ENCODE measurements around the gene TBC1D1.

The TBC1D1 gene

DNA sequence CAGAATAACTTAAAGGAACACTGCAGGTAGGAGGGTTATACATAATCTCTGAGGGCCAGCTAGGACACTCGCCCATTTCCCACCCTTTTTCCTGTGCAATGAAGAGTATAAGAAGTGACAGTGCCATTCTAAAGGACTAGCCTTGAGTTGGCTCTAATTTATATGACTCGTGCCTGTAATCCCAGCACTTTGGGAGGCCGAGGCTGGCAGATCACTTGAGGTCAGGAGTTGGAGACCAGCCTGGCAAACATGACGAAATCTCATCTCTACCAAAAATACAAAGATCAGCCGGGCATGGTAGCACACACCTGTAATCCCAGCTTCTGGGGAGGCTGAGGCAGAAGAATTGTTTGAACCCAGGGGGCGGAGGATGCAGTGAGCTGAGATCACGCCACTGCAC, 4.4 kb downstream of the TBC1D1 start:
- no peak for TF ChIP-seq Cebpa-rat (IDR thresholded peaks at IDR 0.05)
- H3K27ac ChIP-seq = no peak overlapping the region
- H3K27me3 ChIP-seq = peaks cover 0 to 6% (median 0%) of the 10 kb centered on the region in 11 experiments; a peak in 9 of 22 replicates
- H3K4me1 ChIP-seq = peaks cover 25 to 37% (median 30%) of the 10 kb centered on the region in 10 experiments
- no peak overlapping the region for H3K9ac ChIP-seq
- no peak overlapping the region for H3K4me3 ChIP-seq
- H3K36me3 ChIP-seq = peaks cover 0 to 40% (median 21%) of the 10 kb centered on the region in 11 experiments; a peak in 15 of 22 replicates
- H3K4me2 ChIP-seq = no peak overlapping the region
- H4K20me1 ChIP-seq = peaks cover 0 to 11% (median 0%) of the 10 kb centered on the region in 11 experiments; a peak in 2 of 22 replicates
- H3K9me3 ChIP-seq (replicated peaks in 1 of 11) = peaks cover 0 to 11% (median 0%) of the 10 kb centered on the region in 11 experiments; a peak in 5 of 22 replicates

DNA sequence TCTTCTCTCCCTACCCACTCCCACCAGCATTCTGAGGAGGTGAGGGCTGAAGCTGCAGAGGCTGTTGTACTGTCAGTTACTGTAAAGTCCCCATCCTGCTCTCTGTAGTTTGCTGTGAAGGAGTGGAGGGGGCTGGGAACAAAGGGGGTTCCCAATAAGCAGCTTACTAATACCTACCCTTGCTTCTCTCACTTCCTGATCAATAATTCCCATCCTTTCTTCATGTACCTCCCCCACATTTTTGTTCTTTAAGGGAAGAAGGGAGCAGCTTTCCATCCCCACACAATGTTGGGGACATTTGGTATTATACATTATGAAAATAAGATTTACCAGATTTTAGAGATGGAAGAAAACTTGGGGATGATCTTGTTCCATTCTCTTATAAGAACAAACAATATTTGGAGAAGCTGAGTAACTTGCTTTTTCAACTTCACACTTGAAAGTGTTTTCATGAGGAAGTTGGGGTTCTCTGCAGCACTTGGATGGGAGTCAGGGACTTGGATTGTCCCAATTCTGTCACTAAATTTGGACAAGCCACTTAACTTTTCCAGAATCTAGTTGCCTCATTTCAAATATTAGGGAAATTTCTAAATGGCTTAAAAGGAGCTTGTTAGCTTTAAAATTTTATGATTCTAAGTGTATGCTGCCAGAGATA, 5.4 kb downstream of the TBC1D1 start:
- no peaks in the 10 kb centered on the region for H3K27me3 ChIP-seq
- peak overlapping the region in 5 of 11 experiments; percentile 16 to 57 (median 25); a peak in 6 of 22 replicates for H3K4me2 ChIP-seq
- peaks cover 0 to 11% (median 0%) of the 10 kb centered on the region in 11 experiments; a peak in 2 of 22 replicates for H4K20me1 ChIP-seq
- no peak overlapping the region for H3K4me3 ChIP-seq
- H3K36me3 ChIP-seq = peaks cover 0 to 42% (median 21%) of the 10 kb centered on the region in 11 experiments; a peak in 15 of 22 replicates
- no peak overlapping the region for H3K27ac ChIP-seq
- H3K9me3 ChIP-seq (replicated peaks in 1 of 11) = peaks cover 0 to 11% (median 0%) of the 10 kb centered on the region in 11 experiments; a peak in 5 of 22 replicates
- no peak for TF ChIP-seq Cebpa-rat (IDR thresholded peaks at IDR 0.05)
- H3K4me1 ChIP-seq = peaks cover 26 to 44% (median 32%) of the 10 kb centered on the region in 10 experiments
- H3K9ac ChIP-seq = no peak overlapping the region

DNA sequence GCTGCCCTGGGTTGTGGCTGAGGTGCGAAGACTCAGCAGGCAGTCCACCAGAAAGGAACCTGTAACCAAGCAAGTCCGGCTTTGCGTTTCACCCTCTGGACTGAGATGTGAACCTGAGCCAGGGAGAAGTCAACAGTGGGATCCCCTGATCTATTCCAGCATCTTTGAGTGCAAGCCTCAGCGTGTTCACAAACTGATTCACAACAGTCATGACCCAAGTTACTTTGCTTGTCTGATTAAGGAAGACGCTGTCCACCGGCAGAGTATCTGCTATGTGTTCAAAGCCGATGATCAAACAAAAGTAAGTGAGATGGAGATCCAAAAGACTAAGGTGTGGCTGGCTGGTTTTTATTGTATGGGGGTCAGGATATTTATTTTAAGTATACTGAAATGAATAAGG, 11.3 kb downstream of the TBC1D1 start:
- H3K4me2 ChIP-seq = peak overlapping the region in 5 of 11 experiments; percentile 19 to 29 (median 26); a peak in 6 of 22 replicates
- no peak overlapping the region for H3K9ac ChIP-seq
- peaks cover 0 to 11% (median 0%) of the 10 kb centered on the region in 11 experiments; a peak in 5 of 22 replicates for H3K9me3 ChIP-seq (replicated peaks in 1 of 11)
- H3K27me3 ChIP-seq = no peaks in the 10 kb centered on the region
- peaks cover 0 to 21% (median 9%) of the 10 kb centered on the region in 10 experiments; a peak in 10 of 20 replicates for H3K4me1 ChIP-seq
- no peak overlapping the region for H3K27ac ChIP-seq
- H4K20me1 ChIP-seq = peaks cover 0 to 12% (median 0%) of the 10 kb centered on the region in 11 experiments; a peak in 6 of 22 replicates
- no peak overlapping the region for H3K4me3 ChIP-seq
- peaks cover 0 to 82% (median 62%) of the 10 kb centered on the region in 11 experiments; a peak in 19 of 22 replicates for H3K36me3 ChIP-seq
- no peak for TF ChIP-seq Cebpa-rat (IDR thresholded peaks at IDR 0.05)

DNA sequence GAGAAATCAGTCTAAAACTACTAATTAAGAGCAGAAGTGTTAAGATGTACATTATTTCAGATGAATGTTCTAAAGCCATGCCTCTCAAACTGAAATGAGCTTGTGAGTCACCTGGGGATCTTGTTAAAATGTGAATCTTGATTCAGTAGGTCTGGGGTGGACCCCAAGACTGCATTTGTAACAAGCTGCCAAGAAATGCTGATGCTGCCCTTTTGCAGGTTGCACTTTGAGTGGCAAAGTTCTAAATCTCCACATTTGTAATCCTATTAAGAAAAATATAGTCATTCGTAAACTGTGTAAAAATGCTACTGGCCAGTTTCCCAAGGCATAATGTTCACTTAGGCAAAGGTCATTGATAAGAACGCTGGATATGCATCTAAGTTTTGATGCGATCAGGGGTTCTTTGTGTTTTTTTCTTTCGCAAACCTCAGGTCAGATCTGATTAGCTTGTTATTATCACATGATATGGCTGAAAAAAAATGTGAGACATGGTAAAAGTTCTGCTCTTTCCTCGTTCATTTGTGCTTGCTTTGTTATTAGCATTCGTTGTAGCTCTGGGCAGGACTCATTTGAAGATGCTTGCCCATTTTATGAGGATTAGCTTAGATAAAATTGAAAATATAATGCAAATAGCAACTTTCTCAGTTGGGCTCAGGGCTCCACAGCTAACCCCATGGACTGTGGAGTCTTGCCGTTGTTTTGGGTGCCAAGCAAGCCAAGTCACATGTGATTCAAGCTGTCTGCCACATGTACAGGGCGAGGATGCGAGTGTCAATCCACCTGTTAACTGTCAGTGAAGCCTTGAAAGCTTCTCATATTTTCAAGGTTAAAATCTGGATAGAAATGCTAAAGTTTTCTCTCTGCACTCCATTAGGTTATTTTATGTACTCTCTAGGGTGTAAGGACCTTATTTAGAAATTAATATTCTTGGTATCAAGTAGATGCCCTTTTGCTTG, 12.1 kb downstream of the TBC1D1 start:
- no peak overlapping the region for H3K4me2 ChIP-seq
- peaks cover 0 to 21% (median 9%) of the 10 kb centered on the region in 10 experiments; a peak in 11 of 20 replicates for H3K4me1 ChIP-seq
- H3K27me3 ChIP-seq = no peaks in the 10 kb centered on the region
- peaks cover 0 to 87% (median 62%) of the 10 kb centered on the region in 11 experiments; a peak in 19 of 22 replicates for H3K36me3 ChIP-seq
- no peak overlapping the region for H3K4me3 ChIP-seq
- no peak overlapping the region for H3K9ac ChIP-seq
- TF ChIP-seq Cebpa-rat (IDR thresholded peaks at IDR 0.05) = no peak
- no peak overlapping the region for H3K27ac ChIP-seq
- peaks cover 0 to 16% (median 0%) of the 10 kb centered on the region in 11 experiments; a peak in 5 of 22 replicates for H4K20me1 ChIP-seq
- H3K9me3 ChIP-seq (replicated peaks in 1 of 11) = peaks cover 0 to 11% (median 0%) of the 10 kb centered on the region in 11 experiments; a peak in 5 of 22 replicates

DNA sequence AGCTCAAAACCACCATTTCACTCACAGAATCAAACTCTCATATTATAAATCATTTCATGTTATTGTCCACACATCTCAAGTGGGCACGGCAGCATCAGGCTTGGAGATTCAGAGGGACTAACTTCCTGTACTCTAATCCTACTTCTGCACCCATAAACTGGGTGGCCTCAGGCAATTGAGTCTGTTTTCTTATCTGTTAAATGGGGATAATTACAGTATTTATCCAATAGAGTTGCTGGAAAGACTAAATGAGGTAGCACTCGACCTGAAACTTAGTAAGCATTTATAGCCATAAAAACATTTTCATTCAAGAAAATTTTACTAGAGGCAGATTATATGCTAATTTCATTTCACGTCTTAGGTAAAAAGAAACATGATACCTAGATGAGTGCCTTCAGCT, 13.0 kb downstream of the TBC1D1 start:
- no peak overlapping the region for H3K27ac ChIP-seq
- peaks cover 4 to 21% (median 11%) of the 10 kb centered on the region in 10 experiments; a peak in 11 of 20 replicates for H3K4me1 ChIP-seq
- H3K4me2 ChIP-seq = no peak overlapping the region
- peaks cover 0 to 87% (median 55%) of the 10 kb centered on the region in 11 experiments; a peak in 19 of 22 replicates for H3K36me3 ChIP-seq
- peaks cover 0 to 23% (median 0%) of the 10 kb centered on the region in 11 experiments; a peak in 5 of 22 replicates for H4K20me1 ChIP-seq
- no peak overlapping the region for H3K9ac ChIP-seq
- no peak overlapping the region for H3K4me3 ChIP-seq
- peaks cover 0 to 11% (median 0%) of the 10 kb centered on the region in 11 experiments; a peak in 5 of 22 replicates for H3K9me3 ChIP-seq (replicated peaks in 1 of 11)
- no peaks in the 10 kb centered on the region for H3K27me3 ChIP-seq
- no peak for TF ChIP-seq Cebpa-rat (IDR thresholded peaks at IDR 0.05)

DNA sequence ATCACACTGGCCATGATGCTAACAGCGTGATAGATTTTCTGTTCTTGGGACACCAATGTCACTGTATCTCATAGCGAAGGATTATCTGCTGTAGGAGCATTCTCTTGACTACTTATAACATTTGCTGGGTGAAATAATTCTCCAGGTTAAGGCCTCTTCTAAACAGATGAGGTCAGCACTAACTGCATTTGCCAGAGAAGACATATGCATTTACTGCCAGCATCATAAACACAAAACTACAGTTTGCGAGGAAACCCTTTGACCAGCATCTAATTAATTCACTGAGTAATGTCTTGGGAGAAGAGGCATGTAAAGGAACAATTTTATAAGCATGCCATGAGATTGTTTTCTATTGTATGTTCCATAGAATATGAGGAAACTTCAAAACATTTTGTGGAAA, 13.9 kb downstream of the TBC1D1 start:
- no peak overlapping the region for H3K27ac ChIP-seq

DNA sequence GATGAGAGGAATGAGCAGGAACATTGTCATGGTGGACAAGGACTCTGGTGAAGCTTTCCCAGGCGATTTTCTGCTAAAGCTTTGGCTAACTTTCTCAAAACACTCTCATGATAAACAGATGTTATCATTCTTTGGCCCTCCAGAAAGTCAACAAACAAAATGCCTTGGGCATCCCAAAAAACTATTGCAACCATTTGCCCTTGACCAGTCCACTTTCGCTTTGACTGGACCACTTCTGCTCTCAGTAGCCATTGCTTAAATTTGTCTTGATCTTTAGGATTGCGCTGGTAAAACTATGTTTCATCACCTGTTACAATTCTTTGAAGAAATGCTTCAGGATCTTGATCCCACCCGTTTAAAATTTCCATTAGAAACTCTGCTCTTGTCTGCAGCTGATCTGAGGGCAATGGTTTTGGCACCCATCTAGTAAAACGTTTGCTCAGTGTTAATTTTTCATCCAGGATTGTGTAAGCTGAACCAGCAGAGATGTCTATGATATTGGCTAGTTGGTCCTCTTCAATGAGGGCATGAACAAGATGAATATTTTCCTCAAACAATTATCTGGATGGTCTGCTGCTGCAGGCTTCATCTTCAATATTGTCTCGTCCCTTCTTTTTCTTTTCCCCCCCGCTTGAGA, 14.8 kb downstream of the TBC1D1 start:
- Histone ChIP-seq H3K36me3 (peaks cover 0 to 82% (median 52%) of the 10 kb centered on the region in 11 experiments; a peak in 19 of 22 replicates), H4K20me1 (peaks cover 0 to 23% (median 0%) of the 10 kb centered on the region in 11 experiments; a peak in 5 of 22 replicates), H3K27ac (no peak overlapping the region), H3K9ac (no peak overlapping the region), H3K9me3 (replicated peaks in 1 of 11) (no peaks in the 10 kb centered on the region), H3K27me3 (no peaks in the 10 kb centered on the region), H3K4me1 (peaks cover 4 to 16% (median 11%) of the 10 kb centered on the region in 10 experiments; a peak in 11 of 20 replicates), H3K4me3 (no peak overlapping the region), H3K4me2 (no peak overlapping the region)
- TF ChIP-seq Cebpa-rat (IDR thresholded peaks at IDR 0.05) = no peak

More for the DNA sequence above, 13.9 kb downstream of the TBC1D1 start:
- H3K9ac ChIP-seq = no peak overlapping the region
- H3K9me3 ChIP-seq (replicated peaks in 1 of 11) = peaks cover 0 to 4% (median 0%) of the 10 kb centered on the region in 11 experiments; a peak in 1 of 22 replicates
- H4K20me1 ChIP-seq = peaks cover 0 to 23% (median 0%) of the 10 kb centered on the region in 11 experiments; a peak in 5 of 22 replicates
- TF ChIP-seq Cebpa-rat (IDR thresholded peaks at IDR 0.05) = no peak
- H3K27me3 ChIP-seq = no peaks in the 10 kb centered on the region
- H3K4me3 ChIP-seq = no peak overlapping the region
- H3K4me2 ChIP-seq = no peak overlapping the region
- peaks cover 0 to 87% (median 51%) of the 10 kb centered on the region in 11 experiments; a peak in 19 of 22 replicates for H3K36me3 ChIP-seq
- H3K4me1 ChIP-seq = peaks cover 4 to 21% (median 11%) of the 10 kb centered on the region in 10 experiments; a peak in 11 of 20 replicates
